Aorta (tissue), 5 donors: ENCODE results near the gene RAD51. TPM values are rescaled to one million over a fixed set of nuclear protein-coding genes. Genes with fewer than 3 reads are reported as not detected.
A peak's percentile ranks its signal among the peaks of the same experiment; 100 is the strongest.

ENCODE experiments used
- ATAC-seq: fragments of 200-7000 bp; cut with Tn5 transposase; one replicate; pipeline ENCODE4 v1.9.1; 2022; ENCODE audit warnings: moderate library complexity; ENCODE audit not compliant: low FRiP score
- DNase-seq, 2 donors: peaks; one replicate each; pipeline ENCODE4 v3.0.0-alpha.2; 2020
- H3K27ac ChIP-seq, 2 donors: one replicate each; pipeline ENCODE4 v1.5.1; 2013; ENCODE audit warnings: low read length in 2 of 2, mild to moderate bottlenecking in 2 of 2, moderate library complexity in 2 of 2, control low read depth in 1 of 2, inconsistent platforms in 1 of 2, low read depth in 1 of 2
- H3K27me3 ChIP-seq, 2 donors: one replicate each; pipeline ENCODE4 v1.6.1; 2013; ENCODE audit warnings: control low read depth in 1 of 2, low read length in 1 of 2, mild to moderate bottlenecking in 1 of 2, moderate library complexity in 1 of 2; ENCODE audit not compliant: insufficient read depth in 2 of 2, control insufficient read depth in 1 of 2
- H3K36me3 ChIP-seq, 2 donors: one replicate each; pipeline ENCODE4 v1.6.1; 2013; ENCODE audit warnings: control low read depth in 1 of 2, low read length in 1 of 2, mild to moderate bottlenecking in 1 of 2; ENCODE audit not compliant: insufficient read depth in 2 of 2, control insufficient read depth in 1 of 2
- H3K4me1 ChIP-seq, 2 donors: one replicate each; pipeline ENCODE4 v1.6.1; 2013; ENCODE audit warnings: low read length in 2 of 2, control low read depth in 1 of 2, mild to moderate bottlenecking in 1 of 2, moderate library complexity in 1 of 2; ENCODE audit not compliant: insufficient read depth in 2 of 2, control insufficient read depth in 1 of 2
- H3K4me3 ChIP-seq, 2 donors: one replicate each; pipeline ENCODE4 v1.5.1; 2013; ENCODE audit warnings: low read length in 2 of 2, control low read depth in 1 of 2, mild to moderate bottlenecking in 1 of 2
- H3K9me3 ChIP-seq: one replicate; pipeline ENCODE4 v1.6.1; 2013; ENCODE audit warnings: mild to moderate bottlenecking, low read length; ENCODE audit not compliant: control insufficient read depth
- WGBS, 2 donors: extraction: QIAGEN DNeasy Blood & Tissue Kit; methylation state at CpG; one replicate each; pipeline ENCODE4 v1.1.7; 2013; 5-methylcytosine and 5-hydroxymethylcytosine counted together
- intact Hi-C, 2 donors: fragments of 100-400 bp; cut with DNase I; formaldehyde crosslinking; loops; one replicate each; pipeline versions ENCODE4 v1.14.2 to v1.15.0; 2022
- polyA plus RNA-seq, 2 donors: library from polyadenylated mRNA; stranded (reverse); fragments of 200-250 nt; gene quantifications; one replicate each; pipeline ENCODE4 v1.2.3, GENCODE V29; 2013
- total RNA-seq, 2 donors: library from RNA; stranded (reverse); fragmentation: NEBNext Ultra II Directional; extraction: Animal tissue kit (Norgen Biotek cat#: 25700); gene quantifications; one replicate each; pipeline ENCODE4 v1.2.1, GENCODE V29; 2021
- donor health status: healthy with polysubstance abuse.
- donor health status: Bipolar disorder and iron deficiency.
- donor health status: DM: no; HTN: no; CAD: no.
- donor health status: DM: no; HTN: no; CAD: no.
- donor health status: DM: yes; HTN: yes; CAD: no.

RAD51 gene
- total and polyA plus RNA-seq, 4 donors: 0.33 to 0.87 (median 0.46) TPM

- Histone ChIP-seq H3K27ac (no peak overlapping the region), H3K4me1 (no peaks in the 10 kb centered on the region), H3K9me3 (no peaks in the 10 kb centered on the region), H3K27me3 (no peaks in the 10 kb centered on the region), H3K36me3 (peaks cover 3 to 5% of the 10 kb centered on the region in 2 donors), H3K4me3 (no peak overlapping the region)
- 78 to 81% methylated on average over 4 of the region's 4 CpGs for WGBS, 2 donors
- ATAC-seq (no peak), DNase-seq (no peak)
- intact Hi-C loops: no loop called here
Observed at GRCh38 chr15:40736575-40736974, 41.6 kb downstream of the RAD51 start.

GRCh38 chr15:40737048-40737447 is 42.1 kb downstream of the RAD51 start:
- 79 to 83% methylated on average over 3 of the region's 3 CpGs for WGBS, 2 donors
- DNase-seq: no peak
- intact Hi-C loops: no loop called here

DNA sequence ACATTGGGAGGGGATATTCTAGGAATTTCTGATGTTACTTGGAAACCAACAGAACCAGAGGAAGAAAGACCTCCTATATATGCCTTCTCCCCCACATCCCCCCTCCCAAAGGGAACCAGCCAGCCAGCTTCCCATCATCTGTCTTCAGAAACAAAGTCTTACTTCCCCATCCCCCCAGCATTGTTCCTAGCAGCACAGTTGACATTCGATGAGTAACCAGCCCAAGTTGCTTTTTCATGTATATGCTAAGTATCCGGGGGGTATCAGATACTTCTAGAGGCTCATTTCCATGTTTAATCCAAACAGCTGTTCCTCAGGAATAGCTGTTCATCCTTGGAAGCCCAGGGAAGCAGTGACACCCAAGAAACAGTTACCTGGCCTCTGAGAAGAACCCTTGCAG is 44.1 kb downstream of the RAD51 start:
- Histone ChIP-seq H3K4me1 (no peaks in the 10 kb centered on the region), H3K9me3 (no peaks in the 10 kb centered on the region), H3K27ac (no peak overlapping the region), H3K36me3 (peaks cover 5 to 8% of the 10 kb centered on the region in 2 donors), H3K27me3 (no peaks in the 10 kb centered on the region), H3K4me3 (no peak overlapping the region)
- intact Hi-C loops: no loop called here
- ATAC-seq: no peak
- DNase-seq: no peak
- 54 to 58% methylated on average over 2 of the region's 2 CpGs for WGBS, 2 donors

More at GRCh38 chr15:40737048-40737447, 42.1 kb downstream of the RAD51 start:
- H3K4me1 ChIP-seq: no peaks in the 10 kb centered on the region
- H3K9me3 ChIP-seq: no peaks in the 10 kb centered on the region
- no peaks in the 10 kb centered on the region for H3K27me3 ChIP-seq
- no peak overlapping the region for H3K27ac ChIP-seq
- no peak overlapping the region for H3K4me3 ChIP-seq
- no peak for ATAC-seq
- H3K36me3 ChIP-seq: peaks cover 3 to 5% of the 10 kb centered on the region in 2 donors

DNA sequence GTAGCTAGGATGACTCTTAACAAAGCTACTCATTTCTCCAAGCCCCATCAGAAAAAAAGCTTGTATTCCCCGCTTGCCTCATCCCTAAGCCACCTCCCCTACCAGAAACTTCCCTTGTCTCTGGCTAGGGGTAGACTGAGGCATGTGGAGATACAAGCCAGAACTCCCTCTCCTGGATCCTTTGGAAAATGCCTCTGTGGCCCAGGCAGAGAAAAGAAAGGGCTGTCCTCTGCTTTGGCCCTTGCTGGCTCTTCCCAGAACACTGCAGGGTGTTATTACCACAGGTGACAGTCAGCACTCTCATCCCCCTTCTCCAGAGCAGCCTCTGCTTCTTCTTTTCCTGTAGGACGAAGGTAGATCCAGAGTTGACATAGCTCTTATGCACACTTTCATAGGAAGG is 44.9 kb downstream of the RAD51 start:
- H3K27ac ChIP-seq: no peak overlapping the region
- ATAC-seq (no peak), DNase-seq (peak in 1 of 2 donors; percentile 9)
- intact Hi-C loops: no loop called here
- no peak overlapping the region for H3K4me3 ChIP-seq
- H3K36me3 ChIP-seq: peaks cover 7 to 8% of the 10 kb centered on the region in 2 donors
- H3K27me3 ChIP-seq: no peaks in the 10 kb centered on the region
- WGBS, 2 donors: 95 to 98% methylated on average over 2 of the region's 2 CpGs
- no peaks in the 10 kb centered on the region for H3K4me1 ChIP-seq
- H3K9me3 ChIP-seq: no peaks in the 10 kb centered on the region

DNA sequence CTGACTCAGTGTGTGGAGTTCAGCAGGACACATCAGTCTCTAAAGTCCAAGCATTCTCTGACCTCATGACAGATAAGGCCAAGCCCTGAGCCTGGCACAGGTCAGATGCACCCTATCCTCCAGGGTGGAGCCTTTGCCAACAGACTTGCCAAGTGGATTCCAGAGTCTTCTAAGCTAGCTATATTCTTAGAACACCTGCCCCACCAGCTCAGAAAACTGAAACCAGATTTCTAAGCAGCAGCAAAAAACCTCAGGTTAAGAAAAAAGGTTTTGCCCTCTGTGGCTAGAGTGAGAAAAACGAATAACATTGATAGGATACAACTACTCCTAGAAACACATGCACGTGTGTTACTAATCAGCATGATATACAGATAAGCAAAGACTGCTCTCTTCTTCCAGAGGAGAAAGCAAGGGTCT is 48.5 kb downstream of the RAD51 start:
- 66 to 68% methylated on average over 2 of the region's 2 CpGs for WGBS, 2 donors
- ATAC-seq: no peak
- no peaks in the 10 kb centered on the region for H3K4me1 ChIP-seq
- peaks cover 4 to 5% of the 10 kb centered on the region in 2 donors for H3K36me3 ChIP-seq
- DNase-seq: no peak
- no peaks in the 10 kb centered on the region for H3K27me3 ChIP-seq
- no peak overlapping the region for H3K4me3 ChIP-seq
- no peaks in the 10 kb centered on the region for H3K9me3 ChIP-seq
- H3K27ac ChIP-seq: no peak overlapping the region
- intact Hi-C loops: no loop called here

DNA sequence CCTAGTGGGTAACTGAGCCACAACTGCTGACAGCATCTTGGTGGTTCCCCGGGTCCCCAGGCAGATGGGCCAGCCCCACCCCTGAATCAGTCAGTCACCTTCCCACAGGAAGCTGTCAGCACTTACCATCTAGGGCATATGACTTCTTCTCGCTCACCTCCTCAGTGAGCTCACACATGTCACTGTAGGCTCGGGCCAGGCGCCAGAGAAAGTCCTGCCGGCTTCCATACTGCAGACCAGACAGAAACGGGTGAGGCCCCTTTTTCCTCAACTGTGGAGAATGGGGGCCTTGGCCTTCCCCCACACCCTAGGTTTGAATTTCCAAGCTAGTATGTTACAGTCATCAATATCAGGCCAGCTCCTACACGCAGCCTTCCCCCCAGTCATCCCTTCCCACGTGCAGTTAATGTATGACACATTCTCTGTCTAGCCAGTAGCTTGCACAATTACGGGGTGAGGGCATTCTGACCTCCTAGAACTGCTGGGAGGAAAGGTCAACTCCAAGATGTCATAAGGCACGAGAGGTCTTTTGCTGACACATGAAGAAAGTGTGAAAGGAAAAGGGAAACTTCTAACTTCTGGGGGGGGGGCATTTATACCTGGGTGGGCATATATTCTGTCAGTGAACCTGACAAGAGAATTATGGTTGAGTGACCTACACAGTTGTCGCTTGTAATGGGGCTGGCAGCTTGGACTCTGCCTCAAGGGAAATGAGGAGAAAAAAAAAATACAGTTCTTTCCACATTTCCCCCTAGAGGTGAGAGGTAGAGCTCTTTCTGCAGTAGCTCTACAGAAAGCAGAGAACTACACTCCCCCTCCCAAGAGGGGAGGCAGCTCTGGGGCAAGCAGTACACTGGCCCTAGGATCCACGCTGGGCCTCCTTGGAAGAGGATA is 49.2 kb downstream of the RAD51 start:
- peak in 1 of 2 donors; percentile 53 for DNase-seq
- H3K27me3 ChIP-seq: no peaks in the 10 kb centered on the region
- no peak for ATAC-seq
- peaks cover 5% of the 10 kb centered on the region in 2 donors for H3K36me3 ChIP-seq
- H3K9me3 ChIP-seq: no peaks in the 10 kb centered on the region
- H3K27ac ChIP-seq: no peak overlapping the region
- intact Hi-C loops: no loop called here
- H3K4me1 ChIP-seq: no peaks in the 10 kb centered on the region
- H3K4me3 ChIP-seq: no peak overlapping the region
- 63 to 70% methylated on average over 12 of the region's 12 CpGs for WGBS, 2 donors

DNA sequence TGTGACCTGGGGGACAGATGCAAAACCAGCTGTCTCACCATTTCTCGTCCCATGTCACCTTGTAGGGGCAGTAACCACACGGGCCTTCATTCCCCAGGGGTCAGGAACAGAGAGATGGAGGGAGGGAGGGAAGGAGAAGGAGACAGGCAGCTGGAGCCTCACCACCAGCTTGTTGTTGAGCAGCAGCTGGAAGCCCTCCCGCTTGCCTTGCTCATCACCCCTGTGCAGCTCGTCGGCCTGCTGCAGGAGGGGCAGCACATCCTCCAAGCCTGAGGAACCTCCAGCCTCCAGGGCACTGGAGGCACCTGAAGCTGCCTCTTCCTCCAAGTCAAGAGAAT is 49.8 kb downstream of the RAD51 start:
- peaks cover 5 to 7% of the 10 kb centered on the region in 2 donors for H3K36me3 ChIP-seq
- no peak for ATAC-seq
- 67 to 71% methylated on average over 5 of the region's 5 CpGs for WGBS, 2 donors

DNA sequence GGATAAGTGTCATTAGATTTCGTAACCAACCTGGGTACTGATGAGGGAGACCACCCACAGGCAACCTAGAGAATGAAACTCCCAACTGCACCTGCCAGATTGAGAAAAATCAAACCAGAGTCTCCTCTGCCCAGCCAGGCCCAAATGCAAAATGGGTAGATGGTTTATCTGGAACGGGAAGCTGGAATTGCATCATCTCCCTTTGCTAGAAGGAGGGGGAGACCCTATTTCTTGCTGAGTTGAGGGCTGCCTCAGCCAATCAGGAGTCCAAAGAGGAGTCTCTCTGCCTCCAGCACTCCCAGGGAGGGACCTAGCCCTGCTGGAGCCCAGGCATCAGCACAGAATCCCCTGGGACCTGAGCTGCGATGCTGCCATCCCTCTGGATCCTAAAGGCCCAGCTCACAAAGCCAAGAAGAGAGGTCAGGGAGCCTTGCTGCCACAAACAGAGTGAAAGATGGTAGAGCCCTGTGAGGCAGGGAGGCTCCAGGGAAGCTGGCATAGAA is 52.0 kb downstream of the RAD51 start:
- no peak for DNase-seq
- intact Hi-C loops: no loop called here
- peaks cover 3 to 9% of the 10 kb centered on the region in 2 donors for H3K36me3 ChIP-seq
- H3K27ac ChIP-seq: no peak overlapping the region
- WGBS, 2 donors: 45% methylated on average over 3 of the region's 3 CpGs
- H3K9me3 ChIP-seq: no peaks in the 10 kb centered on the region
- H3K27me3 ChIP-seq: no peaks in the 10 kb centered on the region
- H3K4me3 ChIP-seq: no peak overlapping the region
- no peaks in the 10 kb centered on the region for H3K4me1 ChIP-seq
- ATAC-seq: peak; percentile 49

More for the DNA sequence above, 49.8 kb downstream of the RAD51 start:
- H3K9me3 ChIP-seq: no peaks in the 10 kb centered on the region
- no peaks in the 10 kb centered on the region for H3K4me1 ChIP-seq
- DNase-seq: no peak
- intact Hi-C loops: no loop called here
- H3K4me3 ChIP-seq: no peak overlapping the region
- no peaks in the 10 kb centered on the region for H3K27me3 ChIP-seq
- no peak overlapping the region for H3K27ac ChIP-seq
